NCI-H748 (cell line): ENCODE results near the gene UBD.
A peak's percentile ranks its signal among the peaks of the same experiment; 100 is the strongest.

Source experiments
- DNase-seq: peaks from one replicate; lab custom pipeline; 2025; ENCODE audit not compliant: unreplicated experiment; lab: John Stamatoyannopoulos, UW

Gene UBD

DNA sequence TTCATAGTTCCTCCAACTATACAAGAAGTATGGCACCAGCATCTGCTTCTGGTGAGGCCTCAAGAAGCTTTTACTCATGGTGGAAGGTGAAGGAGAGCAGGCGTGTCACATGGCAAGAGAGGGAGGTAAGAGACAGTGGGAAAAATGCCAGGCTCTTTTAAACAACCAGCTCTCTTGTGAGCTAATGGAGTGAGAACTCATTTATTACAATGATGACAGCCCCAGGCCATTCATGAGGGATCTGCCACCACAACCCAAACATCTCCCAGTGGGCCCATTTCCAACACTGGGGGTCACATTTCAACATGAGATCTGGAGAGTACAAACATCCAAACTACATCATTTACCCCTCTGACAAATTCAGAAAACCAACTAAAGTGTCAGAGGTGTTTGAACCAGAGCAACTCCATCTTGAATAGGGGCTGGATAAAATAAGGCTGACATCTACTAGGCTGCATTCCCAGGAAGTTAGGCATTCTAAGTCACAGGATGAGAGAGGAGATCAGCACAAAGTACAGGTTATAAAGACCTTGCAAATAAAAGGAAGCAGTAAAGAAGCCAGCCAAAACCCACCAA, 2.2 kb upstream of the UBD start:
- DNase-seq: no peak

DNA sequence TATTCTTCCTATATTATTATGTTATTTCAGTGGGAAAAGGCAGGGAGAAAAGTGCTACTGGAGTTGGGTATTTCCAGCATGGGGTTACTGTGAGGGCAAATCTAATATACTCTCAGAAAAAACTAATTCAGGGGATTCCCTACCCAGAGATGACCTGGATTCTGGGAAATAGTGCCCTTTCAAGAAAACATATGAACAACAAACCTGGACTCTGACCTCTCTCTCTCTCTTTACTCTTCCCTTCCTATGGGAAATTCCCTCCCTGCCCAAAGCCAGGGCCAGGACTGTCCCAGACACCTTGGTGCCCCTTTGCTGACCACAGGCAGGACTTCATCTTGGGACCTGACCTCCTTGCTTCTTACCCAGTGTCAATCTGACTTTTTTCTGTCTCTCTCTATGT, 1.6 kb upstream of the UBD start:
- DNase-seq: no peak

DNA sequence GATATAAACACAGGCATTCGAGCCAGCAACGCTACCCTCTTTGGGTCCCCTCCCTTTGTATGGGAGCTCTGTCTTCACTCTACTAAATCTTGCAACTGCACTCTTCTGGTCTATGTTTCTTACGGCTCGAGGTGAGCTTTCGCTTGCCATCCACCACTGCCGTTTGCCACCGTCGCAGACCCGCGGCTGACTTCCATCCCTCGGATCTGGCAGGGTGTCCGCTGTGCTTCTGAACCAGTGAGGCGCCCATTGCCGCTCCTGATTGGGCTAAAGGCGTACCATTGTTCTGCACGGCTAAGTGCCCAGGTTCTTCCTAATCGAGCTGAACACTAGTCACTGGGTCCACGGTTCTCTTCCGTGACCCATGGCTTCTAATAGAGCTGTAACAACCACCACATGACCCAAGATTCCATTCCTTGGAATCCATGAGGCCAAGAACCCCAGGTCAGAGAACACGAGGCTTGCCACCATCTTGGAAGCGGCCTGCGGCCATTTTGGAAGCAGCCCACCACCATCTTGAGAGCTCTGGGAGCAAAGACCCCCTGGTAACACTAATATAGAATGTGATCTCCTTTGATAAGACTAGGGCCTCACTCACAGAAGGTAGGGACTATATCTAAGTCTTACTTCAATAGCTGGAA, 973 bp downstream of the UBD start:
- no peak for DNase-seq

DNA sequence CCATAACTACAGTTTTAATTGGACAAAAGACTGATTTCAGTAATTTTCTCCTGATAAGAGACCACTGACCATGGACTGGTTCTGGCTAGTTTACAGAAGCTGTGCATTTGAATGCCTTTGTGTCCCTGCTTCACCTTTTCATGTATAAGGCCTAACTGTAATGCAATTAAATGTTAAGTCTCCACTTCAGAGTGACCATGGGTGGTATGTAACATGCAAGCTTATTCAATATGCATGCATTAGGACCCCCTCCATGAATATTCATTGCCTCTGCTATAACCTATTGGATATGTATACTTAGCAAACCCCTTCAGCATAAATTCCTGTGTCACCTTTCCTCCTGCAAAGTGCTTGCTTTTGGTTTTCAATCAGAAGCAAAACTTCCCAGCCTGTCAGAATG, 2.2 kb downstream of the UBD start:
- DNase-seq: no peak

DNA sequence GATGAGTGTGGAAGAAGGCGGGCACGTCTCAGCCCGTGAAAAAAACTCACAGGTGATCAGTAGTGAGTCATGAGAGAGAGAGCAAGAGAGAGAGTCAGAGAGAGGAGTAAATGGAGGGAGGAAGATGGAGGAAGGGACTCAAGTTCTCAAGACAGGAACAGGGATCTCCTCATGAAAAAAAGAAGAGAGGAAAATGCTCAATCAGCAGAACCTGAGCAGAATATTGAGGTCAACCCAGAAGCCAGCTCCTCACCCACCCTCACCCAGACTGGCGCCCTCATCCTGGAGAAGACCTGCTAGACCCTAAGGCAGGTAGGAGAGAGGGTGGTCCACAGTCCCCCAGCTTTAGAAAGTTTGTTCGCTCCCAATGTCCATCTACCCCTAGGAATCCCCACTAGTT, 4.8 kb downstream of the UBD start:
- no peak for DNase-seq

DNA sequence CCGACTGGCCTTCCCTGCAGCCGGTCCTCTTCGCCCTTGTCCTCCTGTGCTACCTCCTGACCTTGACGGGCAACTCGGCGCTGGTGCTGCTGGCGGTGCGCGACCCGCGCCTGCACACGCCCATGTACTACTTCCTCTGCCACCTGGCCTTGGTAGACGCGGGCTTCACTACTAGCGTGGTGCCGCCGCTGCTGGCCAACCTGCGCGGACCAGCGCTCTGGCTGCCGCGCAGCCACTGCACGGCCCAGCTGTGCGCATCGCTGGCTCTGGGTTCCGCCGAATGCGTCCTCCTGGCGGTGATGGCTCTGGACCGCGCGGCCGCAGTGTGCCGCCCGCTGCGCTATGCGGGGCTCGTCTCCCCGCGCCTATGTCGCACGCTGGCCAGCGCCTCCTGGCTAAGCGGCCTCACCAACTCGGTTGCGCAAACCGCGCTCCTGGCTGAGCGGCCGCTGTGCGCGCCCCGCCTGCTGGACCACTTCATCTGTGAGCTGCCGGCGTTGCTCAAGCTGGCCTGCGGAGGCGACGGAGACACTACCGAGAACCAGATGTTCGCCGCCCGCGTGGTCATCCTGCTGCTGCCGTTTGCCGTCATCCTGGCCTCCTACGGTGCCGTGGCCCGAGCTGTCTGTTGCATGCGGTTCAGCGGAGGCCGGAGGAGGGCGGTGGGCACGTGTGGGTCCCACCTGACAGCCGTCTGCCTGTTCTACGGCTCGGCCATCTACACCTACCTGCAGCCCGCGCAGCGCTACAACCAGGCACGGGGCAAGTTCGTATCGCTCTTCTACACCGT, 6.1 kb downstream of the UBD start:
- peak; percentile 49 for DNase-seq

DNA sequence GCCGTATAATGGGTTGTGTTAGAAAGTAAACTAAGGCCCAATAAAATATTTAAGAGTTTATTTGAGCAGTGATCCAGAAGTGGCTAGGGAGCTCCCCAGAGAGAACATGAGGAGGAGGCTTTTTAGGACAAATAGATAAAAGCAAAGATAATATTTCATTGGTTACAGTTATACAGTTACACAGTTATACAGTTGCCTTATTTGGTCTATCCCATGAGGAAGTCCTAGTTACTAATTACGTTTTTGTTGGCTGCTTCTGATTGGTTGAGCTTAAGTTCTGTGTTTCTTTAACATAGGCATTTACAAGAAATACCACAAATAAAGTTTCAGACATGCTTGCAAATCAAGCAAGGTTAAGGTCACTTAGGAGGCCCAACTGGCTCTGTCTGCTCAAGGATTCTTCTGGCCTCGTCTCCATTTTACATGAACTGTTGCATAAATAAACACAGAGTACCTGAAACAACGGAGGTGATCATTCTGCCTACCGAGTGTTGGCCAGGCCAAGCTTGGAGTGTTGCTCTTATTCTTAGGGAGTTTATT, 7.0 kb downstream of the UBD start:
- DNase-seq: no peak

DNA sequence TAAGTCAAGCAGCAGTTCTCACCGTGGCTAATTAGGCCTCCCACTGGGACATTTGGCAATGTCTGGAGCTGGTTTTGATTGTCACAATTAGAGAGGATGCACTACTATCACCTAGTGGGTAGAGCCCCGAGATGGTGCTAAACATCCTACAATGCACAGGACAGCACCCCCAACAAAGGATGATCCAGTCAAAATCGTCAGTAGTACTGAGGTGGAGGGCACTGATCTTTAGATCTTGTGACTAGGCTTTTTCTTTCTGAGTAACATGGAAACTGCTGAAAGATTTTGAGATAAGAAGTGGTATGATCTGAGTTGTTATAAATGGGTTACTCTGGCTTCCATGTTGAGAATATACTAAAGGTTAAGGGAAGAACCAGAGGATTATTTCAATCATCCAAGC, 12.0 kb downstream of the UBD start:
- DNase-seq: peak; percentile 39

DNA sequence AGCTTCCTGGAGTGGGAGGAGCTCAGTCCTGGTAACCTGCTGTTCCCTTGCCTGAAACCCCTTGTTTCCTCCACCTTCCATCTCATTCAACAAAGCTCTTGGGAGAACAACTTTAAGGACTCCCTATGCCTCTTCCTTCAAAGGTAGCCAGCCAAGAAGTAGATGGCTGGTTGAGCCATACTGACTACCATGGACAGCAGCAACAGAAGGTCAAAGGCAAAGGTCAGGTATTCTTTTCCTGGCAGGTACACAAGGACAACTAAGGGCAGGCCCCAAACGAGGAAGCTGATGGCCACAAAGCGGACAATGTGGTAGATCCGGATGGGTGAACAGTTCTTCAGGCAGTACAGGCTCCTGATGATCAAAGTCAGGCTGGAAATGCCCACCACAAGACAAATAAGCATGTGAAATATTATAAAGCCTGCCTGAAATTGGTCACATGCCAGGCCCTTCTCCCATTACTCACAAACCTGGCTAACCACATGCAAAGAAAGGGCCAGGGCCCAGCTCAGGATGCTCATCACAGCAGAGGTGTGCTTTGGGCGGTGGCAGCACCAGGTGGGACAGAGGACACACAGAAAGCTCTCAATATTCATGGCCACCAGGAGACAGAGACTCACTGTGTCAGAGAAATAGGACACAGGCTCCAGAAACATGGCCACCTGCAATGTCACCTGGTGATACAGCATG, 21.7 kb downstream of the UBD start:
- no peak for DNase-seq

DNA sequence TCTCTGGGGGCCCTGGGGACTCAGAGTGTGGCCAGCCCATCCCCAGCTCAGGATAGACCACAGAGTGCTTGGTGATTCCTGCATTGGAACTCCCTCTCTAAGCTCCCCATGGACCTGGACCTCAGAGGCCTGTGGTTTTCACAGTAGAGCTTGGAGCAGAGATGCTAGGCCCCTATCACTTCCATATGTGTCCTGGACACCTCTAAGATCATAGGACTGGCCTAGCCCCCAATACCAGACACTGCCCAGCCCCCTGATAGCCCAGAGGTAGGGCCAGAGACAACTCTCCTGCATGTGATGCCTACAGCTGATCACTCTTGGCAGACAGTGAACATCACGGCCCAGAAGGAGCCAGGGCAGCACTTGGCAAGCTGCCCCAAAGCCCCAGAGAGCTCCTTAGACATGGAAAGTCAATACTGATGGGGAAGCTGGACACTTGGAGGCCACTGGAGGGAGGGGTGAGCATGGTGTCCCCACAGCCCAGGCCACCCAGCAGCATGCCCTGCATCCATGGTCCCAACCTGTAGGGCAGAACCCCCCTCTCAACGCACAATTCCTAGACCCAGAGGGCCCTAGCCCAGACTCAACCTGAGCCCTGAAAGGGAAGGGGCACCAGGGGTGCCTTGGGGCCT, 27.1 kb downstream of the UBD start:
- DNase-seq: no peak

DNA sequence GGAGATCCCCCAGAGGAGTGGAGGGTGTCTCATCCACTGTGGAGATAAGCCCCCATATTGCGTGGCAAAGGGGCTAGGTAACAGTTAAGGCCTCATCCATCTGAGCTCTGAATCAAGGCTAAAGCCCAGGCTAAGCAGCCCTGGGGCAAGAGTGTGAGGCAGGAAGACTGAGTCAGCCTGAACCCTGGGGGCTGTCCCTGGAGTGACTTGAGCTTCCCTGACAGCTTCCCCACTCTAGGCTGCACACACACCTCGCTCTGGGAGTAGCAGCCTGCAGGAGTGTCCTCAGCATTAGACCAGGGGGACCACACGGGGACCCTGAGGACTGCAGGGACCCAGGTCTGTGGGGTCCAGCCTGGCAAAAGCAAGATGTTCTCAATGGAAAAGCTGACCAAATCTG, 27.9 kb downstream of the UBD start:
- no peak for DNase-seq

DNA sequence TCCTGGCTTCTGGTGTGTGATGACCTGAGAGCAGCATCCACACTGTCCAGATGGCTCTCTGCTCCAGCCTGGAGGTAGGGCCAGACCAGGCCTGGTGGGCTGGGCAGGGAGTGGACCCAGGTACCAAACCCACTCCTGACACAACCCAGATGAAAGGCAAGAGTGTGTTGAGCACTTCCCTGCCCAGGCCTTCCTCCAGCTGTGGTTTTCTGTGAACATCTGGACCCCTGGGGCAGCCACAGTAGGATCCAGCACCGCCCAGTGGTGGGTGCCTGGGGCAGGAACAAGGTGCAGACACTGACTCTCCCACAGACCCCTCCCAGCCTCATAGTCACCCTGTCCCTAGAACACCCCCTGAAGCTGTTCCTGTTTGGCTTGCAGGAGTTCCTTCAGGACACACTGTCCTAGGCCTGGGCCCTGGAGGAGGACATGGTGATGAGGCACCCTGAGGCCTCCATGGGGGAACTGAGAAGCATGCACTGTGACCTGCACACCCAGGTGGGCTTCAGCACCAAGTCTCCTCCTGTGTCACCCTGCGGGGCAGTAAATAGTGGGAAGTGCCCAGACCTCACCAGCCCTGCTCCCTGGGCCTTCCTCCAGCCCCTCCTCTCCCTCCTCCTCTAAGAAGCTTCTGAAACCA, 28.7 kb downstream of the UBD start:
- DNase-seq: no peak

DNA sequence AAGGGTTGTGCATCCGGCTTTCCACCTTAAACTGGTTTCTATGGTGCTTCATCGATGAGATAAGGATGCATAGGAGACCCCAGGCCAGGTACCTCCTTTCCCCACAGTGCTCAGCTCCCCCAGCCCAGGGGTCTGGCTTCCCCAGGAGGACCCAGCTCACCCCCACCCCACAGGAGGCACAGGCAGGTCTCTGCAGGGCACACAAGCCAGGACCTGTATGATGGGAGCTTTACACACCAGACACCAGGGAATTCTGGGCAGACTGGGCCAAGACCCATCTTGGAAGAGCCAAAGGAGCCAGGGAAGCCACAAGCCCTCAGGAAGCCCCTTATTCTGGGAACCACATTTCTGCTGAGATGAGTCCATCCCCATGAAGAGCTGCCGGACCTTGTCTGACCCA, 29.6 kb downstream of the UBD start:
- DNase-seq: no peak

DNA sequence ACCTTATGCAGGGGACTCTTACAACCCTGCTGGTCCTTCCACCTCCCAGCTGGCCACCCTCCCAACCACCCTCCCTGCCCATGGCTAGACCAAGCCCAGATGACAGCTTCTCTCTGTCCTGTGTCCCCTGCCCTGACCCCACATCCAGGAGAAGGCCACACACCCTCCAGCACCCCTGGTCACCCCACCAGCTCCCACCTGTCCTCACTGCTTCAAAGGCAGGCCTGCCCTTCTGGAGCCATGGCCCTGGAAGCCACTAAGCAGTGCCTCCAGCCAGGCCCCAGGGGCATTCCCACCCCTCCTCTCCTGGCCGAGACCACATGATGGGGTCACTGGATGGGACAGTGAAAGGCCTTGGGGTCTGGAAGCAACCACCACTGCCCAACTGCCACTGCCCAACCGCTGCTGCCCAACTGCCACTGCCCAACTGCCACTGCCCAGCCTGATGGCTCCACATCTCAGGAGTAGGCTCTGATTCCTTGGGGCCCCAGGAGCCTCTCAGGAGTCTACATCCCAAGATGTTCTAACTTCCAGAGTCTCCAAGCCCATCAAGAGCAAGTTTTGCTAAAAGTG, 30.5 kb downstream of the UBD start:
- no peak for DNase-seq

DNA sequence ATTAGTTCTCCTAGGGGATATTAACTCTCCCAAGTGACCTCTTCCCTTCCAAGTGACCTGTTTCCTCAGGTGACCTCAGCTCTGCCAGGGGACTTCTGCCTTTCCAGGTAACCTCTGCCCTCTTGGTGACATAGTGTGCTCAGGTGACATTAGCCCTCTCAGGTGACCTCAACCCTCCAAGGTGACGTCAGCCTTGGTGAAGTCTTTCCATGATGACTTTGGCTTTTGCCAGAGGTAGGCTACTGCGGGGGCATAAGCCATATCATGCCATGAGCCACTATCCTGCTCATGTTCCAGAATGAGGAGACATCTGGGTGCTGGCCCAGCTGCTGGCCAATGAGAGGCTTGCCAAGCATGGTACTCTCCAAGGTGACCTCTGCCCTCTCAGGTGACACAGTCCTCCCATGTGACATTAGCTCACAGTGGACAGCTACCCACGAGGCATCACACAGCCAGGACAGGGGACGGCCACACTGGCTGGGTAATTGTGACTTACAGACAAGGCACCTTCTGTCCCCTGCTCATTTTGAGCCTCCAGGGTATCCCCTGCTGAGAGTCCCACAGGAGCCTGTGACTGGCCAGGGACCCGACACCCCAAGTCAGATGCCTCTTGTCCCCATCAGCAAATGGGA, 31.1 kb downstream of the UBD start:
- no peak for DNase-seq

DNA sequence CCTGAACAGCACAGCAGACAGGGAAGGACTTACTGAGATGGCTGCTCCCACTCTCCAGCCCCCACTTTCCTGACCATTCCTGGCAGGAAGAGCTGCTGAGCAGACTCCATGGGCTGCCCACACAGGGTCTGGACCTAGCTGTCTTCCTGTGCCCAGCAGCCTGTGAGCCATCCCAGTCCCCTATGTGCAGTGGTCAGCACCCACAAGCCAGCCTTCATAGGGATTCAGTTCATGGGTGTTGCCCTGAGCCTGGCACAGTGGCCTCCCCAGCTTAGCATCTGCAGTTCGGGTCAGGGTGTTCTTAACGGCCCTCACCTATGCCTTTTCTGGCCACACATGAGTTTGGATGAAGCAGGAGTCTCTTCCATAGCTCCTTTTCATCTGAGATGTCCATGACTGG, 32.0 kb downstream of the UBD start:
- DNase-seq: no peak

DNA sequence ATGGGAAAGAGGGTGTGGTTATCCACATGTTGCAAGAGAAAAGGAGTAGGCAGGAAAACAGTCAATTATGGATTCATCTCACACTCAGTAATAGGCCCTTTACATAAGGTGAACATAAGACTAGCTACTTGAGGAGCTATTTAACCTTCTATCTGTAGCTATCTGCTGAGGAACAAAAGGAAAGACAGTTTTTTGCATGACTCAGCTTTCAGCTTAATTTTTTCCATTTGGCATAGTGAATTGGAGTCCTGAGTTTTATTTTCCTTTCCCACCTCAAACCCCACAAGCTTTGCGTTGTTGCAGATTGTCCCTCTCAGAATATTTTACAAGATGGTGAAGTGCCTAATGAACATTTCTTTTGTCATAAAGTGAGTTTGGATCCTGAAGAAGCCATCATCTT, 32.4 kb downstream of the UBD start:
- DNase-seq: no peak

DNA sequence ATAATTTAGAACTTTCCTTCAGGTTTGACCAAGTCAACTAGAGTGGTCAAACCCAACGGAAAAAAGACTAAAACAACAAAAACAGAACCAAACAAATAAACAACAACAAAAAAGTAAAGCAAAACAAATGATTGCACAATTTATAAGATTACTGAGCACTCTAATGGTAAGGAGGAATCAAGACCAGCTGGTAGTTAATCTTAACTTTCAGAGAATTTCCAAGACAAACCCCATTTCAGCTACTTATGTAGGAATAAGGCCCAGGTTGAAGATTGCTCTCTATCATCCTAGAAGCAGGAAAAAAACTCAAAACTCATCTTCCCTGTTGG, 34.3 kb downstream of the UBD start:
- no peak for DNase-seq

DNA sequence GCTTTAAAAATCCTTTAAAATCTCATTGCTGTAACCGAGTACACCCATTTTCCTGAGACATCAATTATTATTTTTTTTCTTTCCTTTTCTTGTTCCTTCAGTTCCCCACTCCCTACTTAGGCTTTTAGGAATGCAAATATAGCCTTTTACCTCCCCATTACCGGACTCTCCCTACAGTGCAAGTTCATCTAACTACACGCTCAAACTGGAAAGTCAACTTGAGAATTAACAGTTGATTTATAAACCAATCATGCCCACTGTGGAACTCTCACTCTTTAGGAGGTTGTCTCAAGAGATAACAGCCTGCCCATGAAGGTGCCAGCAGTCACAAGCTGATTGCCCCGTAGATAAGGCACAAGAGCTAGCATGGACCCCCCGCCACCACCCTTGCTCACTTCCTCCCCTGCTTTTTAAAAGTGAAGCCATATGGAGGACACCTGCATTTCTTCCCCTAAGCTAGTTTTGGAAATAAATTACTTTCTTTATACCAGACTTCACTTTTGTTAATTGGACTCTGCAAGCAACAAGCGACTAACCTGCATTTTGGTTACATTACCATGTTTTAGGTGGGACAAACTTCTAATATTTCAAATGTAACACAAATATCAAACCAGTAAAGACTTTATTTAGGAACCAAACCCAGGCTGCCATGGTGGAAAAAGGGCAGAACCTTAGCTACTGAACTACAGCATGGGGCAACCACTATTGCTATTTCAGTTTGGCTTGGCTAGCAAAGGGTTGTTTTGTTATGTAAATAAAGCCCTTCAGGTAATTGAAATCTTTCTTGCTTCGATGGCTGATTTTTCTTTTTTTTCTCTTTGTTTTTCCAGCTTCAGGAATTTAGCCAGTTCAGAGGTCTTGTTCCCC, 34.9 kb downstream of the UBD start:
- no peak for DNase-seq
